Measurements from ENCODE around the gene SEMA6B.
"Not testable (repeated sequence)": the region's sequence is repeated elsewhere in the genome, so short reads cannot be mapped to it uniquely, and the experiment has no call there.

The SEMA6B gene

GRCh38 chr19:4570402-4570801 is 10.9 kb upstream of the SEMA6B start:
- no peak for DNase-seq

GRCh38 chr19:4568886-4569285 is 9.4 kb upstream of the SEMA6B start:
- no peak for DNase-seq

GRCh38 chr19:4567584-4568071 is 8.1 kb upstream of the SEMA6B start:
- DNase-seq: peak in 2 of 4 experiments; percentile 43 to 57

- DNase-seq: no peak
These were observed 7.0 kb upstream of the SEMA6B start for GRCh38 chr19:4566402-4567051.

- not testable (repeated sequence) for DNase-seq
These were observed 4.1 kb upstream of the SEMA6B start for GRCh38 chr19:4563562-4563961.

GRCh38 chr19:4562085-4562484 is 2.6 kb upstream of the SEMA6B start:
- not testable (repeated sequence) for DNase-seq

GRCh38 chr19:4557971-4558941 is 1.2 kb downstream of the SEMA6B start:
- DNase-seq: no peak

DNA sequence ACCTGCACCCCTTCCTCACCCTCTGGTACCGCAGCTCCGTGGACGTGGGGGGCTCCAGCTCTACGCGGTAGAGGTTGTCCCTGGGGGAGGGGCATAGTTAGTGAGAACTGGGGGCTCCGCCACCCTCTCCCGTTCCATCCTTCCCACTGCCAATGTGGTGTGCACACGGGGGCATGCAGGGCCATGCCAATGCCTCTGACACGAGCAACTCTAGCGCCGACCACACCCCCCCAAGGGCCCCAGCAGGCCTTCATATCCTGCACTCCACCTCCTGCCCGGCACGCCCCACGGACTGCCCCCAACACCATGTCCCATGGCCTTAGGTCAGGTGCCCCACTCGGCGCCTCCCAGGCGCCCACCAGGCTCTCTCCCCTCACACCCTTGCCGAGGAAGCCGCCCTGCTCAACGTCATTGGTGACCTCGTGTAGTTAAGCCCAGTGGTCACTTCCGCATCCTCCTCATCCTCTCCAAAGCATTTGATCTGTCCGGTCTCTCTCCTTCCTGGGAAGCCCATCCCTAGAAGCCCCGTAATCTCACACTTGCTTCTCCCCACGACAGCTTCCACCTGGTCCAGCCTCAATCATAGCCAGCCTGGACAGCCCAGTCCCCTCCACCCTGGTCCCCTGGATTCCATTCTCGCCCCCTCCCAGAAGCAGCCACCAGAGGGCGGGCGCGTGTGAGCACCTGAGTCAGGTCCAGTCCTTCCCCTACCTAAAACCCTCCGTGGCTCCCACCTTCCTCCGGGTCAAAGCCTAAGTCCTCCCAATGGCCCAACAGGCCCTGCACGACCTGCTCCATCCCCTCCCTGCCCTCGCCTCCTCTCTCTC is 2.1 kb downstream of the SEMA6B start:
- no peak for DNase-seq

DNA sequence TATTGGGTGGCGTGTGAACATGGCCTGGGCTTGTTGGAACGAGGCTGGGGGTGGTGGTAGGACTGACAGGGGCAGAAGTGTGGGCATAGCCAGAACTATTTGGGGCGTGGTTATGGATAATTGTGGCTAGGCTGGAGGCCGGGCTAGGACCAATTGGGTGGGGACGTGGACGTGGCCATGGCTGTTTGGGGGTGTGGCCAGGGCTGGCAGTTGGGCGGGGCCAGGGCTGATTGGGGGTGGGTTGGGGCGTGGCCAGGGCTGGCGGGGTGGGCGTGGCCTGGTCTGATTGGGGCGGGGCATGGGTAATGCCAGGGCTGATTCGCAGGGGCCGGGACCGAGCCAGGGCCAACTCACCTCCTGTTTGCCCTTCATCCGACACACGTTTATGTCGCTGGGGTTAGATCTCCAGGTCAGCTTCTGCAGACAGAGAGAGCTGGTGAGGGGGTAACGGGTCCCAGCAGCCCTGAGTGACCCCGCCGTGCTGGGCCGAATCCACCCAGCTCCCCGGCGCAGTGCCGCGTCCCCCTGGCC is 2.8 kb downstream of the SEMA6B start:
- DNase-seq: no peak

- DNase-seq: no peak
These were observed 3.6 kb downstream of the SEMA6B start for GRCh38 chr19:4555657-4556561.

GRCh38 chr19:4554717-4555116 is 4.8 kb downstream of the SEMA6B start:
- no peak for DNase-seq

GRCh38 chr19:4553775-4554174 is 5.7 kb downstream of the SEMA6B start:
- no peak for DNase-seq

- DNase-seq: no peak
These were observed 6.3 kb downstream of the SEMA6B start for GRCh38 chr19:4553092-4553695.

DNA sequence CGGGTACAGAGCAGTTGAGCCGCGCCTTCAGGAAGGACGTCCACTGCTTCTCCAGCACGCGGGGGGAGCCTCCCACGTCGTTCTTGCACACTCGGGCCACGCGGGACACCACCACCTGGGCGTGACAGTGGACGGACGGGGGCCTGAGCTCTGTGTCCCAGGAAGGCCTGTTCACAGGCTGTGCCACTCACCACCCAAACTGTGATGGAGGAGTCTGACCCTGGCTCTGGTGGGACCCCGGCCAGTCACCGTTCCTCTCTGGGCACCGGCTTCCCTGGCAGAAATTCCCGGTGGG is 7.0 kb downstream of the SEMA6B start:
- DNase-seq: no peak

DNA sequence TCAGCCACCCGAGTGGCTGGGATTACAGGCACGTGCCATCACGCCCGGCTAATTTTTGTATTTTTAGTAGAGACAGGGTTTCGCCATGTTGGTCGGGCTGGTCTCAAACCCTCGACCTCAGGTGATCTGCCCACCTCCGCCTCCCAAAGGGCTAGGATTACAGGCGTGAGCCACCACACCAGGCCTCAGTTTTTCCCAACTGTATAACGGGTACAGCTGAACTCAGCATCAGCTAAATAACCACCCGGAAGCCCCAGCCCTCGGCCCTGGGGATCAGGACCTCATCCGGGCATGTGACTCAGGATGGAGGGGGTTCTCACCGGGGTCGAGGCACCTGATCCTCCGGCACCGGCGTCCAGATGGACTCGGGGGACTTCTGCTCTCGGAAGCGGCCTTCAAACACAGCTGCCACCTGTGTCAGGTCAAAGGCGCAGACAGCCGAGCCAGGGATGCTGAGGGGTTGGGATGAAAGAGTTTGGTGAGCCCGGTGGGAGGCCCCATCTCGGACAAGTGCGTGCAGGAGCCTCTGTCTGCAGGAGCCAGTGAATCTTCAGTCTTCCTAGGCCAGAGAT is 8.9 kb downstream of the SEMA6B start:
- DNase-seq: no peak

DNA sequence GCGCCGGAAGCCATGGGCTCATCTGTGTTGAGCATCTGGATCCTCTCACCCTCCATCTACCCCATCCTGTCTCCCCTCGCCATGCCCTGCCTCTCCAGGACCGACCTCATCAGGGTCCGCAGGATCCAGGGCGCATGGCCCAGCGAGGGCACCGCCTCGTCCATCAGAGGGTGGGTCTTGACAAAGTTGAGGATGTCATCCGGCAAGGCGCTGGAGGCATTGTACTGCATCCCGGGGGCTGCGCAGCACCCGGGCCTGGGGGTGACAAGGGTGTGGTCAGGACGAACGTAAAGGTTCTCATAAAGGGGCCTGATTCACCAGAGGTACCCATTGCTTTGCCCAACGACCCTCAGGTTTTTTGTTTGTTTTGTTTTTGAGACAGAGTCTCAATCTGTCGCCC is 9.5 kb downstream of the SEMA6B start:
- no peak for DNase-seq

DNA sequence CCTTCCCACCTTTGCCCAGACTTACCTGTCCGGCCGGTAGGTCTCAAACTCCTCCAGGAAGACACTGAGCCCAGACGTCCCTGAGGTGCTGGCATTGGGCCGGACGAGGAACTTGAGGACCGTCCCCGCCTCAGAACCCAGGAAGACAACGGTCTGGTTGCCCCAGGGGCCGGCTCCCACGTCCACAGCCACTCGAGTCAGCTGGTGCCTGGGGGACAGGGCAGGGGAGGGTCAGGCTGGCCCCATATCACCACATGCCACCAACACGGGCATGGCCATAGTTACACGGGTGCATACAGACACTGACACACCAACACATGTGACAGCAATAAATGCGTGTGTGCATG is 11.3 kb downstream of the SEMA6B start:
- no peak for DNase-seq

GRCh38 chr19:4547303-4548237 is 11.9 kb downstream of the SEMA6B start:
- DNase-seq: no peak

DNA sequence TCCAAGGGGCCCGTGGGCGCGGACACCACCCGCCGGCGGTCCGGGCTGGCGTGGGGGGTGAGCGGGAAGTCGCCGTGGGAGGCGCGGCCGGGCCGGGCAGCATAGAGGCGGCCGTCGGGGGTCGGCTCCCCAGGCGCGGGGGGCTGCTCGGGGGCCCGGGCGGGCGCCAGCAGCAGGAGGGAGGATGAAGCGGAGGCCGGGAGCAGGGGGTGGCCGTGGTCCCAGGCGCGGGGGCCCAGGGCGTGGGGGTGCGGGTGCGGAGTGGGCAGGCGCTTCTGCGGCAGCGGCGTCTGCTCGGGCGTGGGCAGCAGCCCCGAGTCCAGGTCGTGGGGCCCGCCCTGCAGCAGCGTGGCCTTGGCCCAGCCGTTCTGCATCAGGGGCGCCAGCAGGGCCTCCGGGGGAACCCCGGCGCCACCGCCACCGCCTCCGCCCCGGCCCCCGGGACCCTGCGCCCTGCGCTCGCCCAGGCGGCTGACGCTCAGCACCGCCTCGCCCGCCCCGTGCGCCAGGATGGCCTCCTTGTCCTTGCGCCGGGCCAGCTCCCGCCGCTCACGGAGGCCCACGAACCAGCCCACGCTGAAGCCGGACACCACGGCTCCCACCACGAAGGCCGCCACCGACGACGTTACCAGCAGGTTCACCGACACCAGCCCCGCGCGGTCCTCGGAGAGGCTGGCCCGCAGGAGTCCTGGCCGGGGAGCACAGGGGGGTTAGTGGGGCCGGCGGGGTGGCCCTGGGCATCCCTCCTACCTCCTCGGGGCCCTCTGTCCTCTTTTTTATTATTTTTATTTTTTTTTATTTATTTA is 15.4 kb downstream of the SEMA6B start:
- no peak for DNase-seq

Data from activated CD4-positive, CD25-positive, alpha-beta regulatory T cell (primary cell).